GM23248 (cell line): Measurements from ENCODE around the gene LRRC28. TPM values are rescaled to one million over a fixed set of nuclear protein-coding genes. Genes with fewer than 3 reads are reported as not detected.

Experiments used
- DNase-seq: peaks from one replicate; pipeline ENCODE4 v3.0.0-alpha.2; 2015
- H2AFZ ChIP-seq: fragments of 200-600 bp; sonication (generic); 2 replicates; pipeline ENCODE4 v1.6.1; 2016; ENCODE audit warnings: antibody characterized with exemption
- H3F3A ChIP-seq: fragments of 200-600 bp; sonication (generic); 2 replicates; pipeline ENCODE4 v1.6.1; 2016; ENCODE audit warnings: mild to moderate bottlenecking, antibody characterized with exemption, mixed run types; ENCODE audit not compliant: insufficient read depth
- H3K27ac ChIP-seq: fragments of 200-600 bp; sonication (generic); 2 replicates; pipeline ENCODE4 v1.5.1; 2016; ENCODE audit warnings: mild to moderate bottlenecking
- H3K27me3 ChIP-seq: fragments of 200-600 bp; sonication (generic); replicated peaks from 2 replicates; pipeline ENCODE4 v1.6.1; 2016; ENCODE audit warnings: mild to moderate bottlenecking; ENCODE audit not compliant: insufficient read depth
- H3K36me3 ChIP-seq: fragments of 200-600 bp; sonication (generic); 2 replicates; pipeline ENCODE4 v1.6.1; 2016; ENCODE audit warnings: low read depth, mild to moderate bottlenecking
- H3K4me1 ChIP-seq: fragments of 200-600 bp; sonication (generic); 2 replicates; pipeline ENCODE4 v1.6.1; 2016; ENCODE audit warnings: mild to moderate bottlenecking; ENCODE audit not compliant: insufficient read depth
- H3K4me2 ChIP-seq: fragments of 200-600 bp; sonication (generic); one replicate; pipeline ENCODE4 v1.6.1; 2016; ENCODE audit warnings: mild to moderate bottlenecking; ENCODE audit not compliant: unreplicated experiment
- H3K4me3 ChIP-seq: fragments of 200-600 bp; sonication (generic); 2 replicates; pipeline ENCODE4 v1.5.1; 2016; ENCODE audit warnings: mild to moderate bottlenecking
- H3K79me2 ChIP-seq: fragments of 200-600 bp; sonication (generic); 2 replicates; pipeline ENCODE4 v1.6.1; 2016; ENCODE audit warnings: mild to moderate bottlenecking; ENCODE audit not compliant: insufficient read depth
- H3K9ac ChIP-seq: fragments of 200-600 bp; sonication (generic); 2 replicates; pipeline ENCODE4 v1.6.1; 2016; ENCODE audit warnings: mild to moderate bottlenecking
- H3K9me2 ChIP-seq: fragments of 200-600 bp; sonication (generic); 2 replicates; pipeline ENCODE4 v1.6.1; 2016; ENCODE audit warnings: mixed run types, mild to moderate bottlenecking, moderate library complexity; ENCODE audit not compliant: insufficient read depth
- H3K9me3 ChIP-seq: fragments of 200-600 bp; sonication (generic); one replicate; pipeline ENCODE4 v1.6.1; 2017; ENCODE audit warnings: low read depth
- H4K20me1 ChIP-seq: fragments of 200-600 bp; sonication (generic); 2 replicates; pipeline ENCODE4 v1.6.0; 2016; ENCODE audit not compliant: insufficient read depth
- EZH2 ChIP-seq: fragments of 200-600 bp; sonication (generic); IDR thresholded peaks from 2 replicates; pipeline ENCODE4 v1.6.1; 2018; ENCODE audit warnings: antibody characterized with exemption, mild to moderate bottlenecking; ENCODE audit not compliant: insufficient read depth, poor library complexity, severe bottlenecking
- EZH2phosphoT487 ChIP-seq: fragments of 200-600 bp; sonication (generic); IDR thresholded peaks from 2 replicates; pipeline ENCODE4 v1.6.1; 2018; ENCODE audit warnings: antibody characterized with exemption, moderate library complexity, mild to moderate bottlenecking, low read depth; ENCODE audit not compliant: insufficient read depth
- WGBS, 2 experiments: methylation state at CpG; one replicate each; pipeline ENCODE4 v1.1.6; 2015 to 2017; ENCODE audit warnings: low lambda C conversion rate in 2 of 2, low coverage in 1 of 2; ENCODE audit errors: missing lambda C conversion rate in 2 of 2; 5-methylcytosine and 5-hydroxymethylcytosine counted together
- in situ Hi-C: fragments of 300-500 bp; cut with MboI; formaldehyde crosslinking; loops from 2 replicates; pipeline ENCODE4 v1.15.0; 2020
- polyA plus RNA-seq: library from polyadenylated mRNA; unstranded; fragments of >200 nt; fragmentation: Nextera tagmentation; extraction: Ambion mirVana; gene quantifications from 2 replicates; pipeline ENCODE4 v1.2.1, GENCODE V29; 2016
- total RNA-seq: library from RNA; depleted of rRNA; stranded (reverse); fragments of >200 nt; shearing (Covaris generic); gene quantifications from 2 replicates; pipeline ENCODE4 v1.2.3, GENCODE V29; 2014

Gene LRRC28
- total and polyA plus RNA-seq, 2 experiments from 2014 or later = 18.4 to 30.8 TPM

GRCh38 chr15:99407716-99408115 is 156.4 kb downstream of the LRRC28 start:
- Histone ChIP-seq H3K36me3 (no peaks in the 10 kb centered on the region), H3K27ac (peak overlapping the region; percentile 5; the same call in 1 of the 2 replicates), H3K4me1 (peaks cover 19% of the 10 kb centered on the region), H3K9ac (peak overlapping the region; percentile 11; the same call in 1 of the 2 replicates), H3K4me3 (peak overlapping the region; percentile 29; the same call in 1 of the 2 replicates), H3K4me2 (no peak overlapping the region), H2AFZ (peak overlapping the region; percentile 46; the same call in 1 of the 2 replicates), H3K27me3 (no peaks in the 10 kb centered on the region), H4K20me1 (no peaks in the 10 kb centered on the region), H3K79me2 (no peaks in the 10 kb centered on the region), H3F3A (peaks cover 12% of the 10 kb centered on the region), H3K9me2 (no peaks in the 10 kb centered on the region), H3K9me3 (no peaks in the 10 kb centered on the region)
- no peak for TF ChIP-seq EZH2
- TF ChIP-seq EZH2phosphoT487 = no peak
- in situ Hi-C loops = no loop called here
- 53 to 68% methylated on average over 5 of the region's 5 CpGs for WGBS, 2 experiments
- DNase-seq = peak; percentile 22

- H3F3A ChIP-seq = peaks cover 12% of the 10 kb centered on the region
- TF ChIP-seq EZH2phosphoT487 (no peak), EZH2 (no peak)
These were observed 157.2 kb downstream of the LRRC28 start for GRCh38 chr15:99408236-99409096.

DNA sequence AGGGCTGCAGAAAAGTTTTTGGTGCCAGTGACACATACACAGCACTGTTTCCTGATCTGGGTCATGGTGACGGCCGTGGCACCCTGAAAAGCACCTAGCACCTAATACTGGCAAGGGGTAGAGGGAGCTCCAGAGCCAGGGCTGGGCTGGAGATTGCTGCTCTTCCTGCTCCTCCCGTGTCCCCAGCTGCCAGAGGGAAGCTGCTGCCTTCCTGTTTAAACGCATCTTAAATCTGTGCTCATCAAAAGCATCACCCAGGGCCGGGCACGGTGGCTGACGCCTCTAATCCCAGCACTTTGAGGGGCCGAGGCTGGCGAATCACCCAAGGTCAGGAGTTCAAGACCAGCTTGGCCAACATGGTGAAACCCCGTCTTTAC is 157.8 kb downstream of the LRRC28 start:
- in situ Hi-C loops = no loop called here
- 19% methylated on average over 10 of the region's 10 CpGs for WGBS, 2 experiments
- peak overlapping the region; percentile 41 for H2AFZ ChIP-seq
- H3K36me3 ChIP-seq = no peaks in the 10 kb centered on the region
- H3K9me3 ChIP-seq = no peaks in the 10 kb centered on the region
- no peaks in the 10 kb centered on the region for H4K20me1 ChIP-seq
- TF ChIP-seq EZH2 (no peak), EZH2phosphoT487 (no peak)
- H3F3A ChIP-seq = peaks cover 12% of the 10 kb centered on the region
- H3K79me2 ChIP-seq = no peaks in the 10 kb centered on the region
- peaks cover 19% of the 10 kb centered on the region for H3K4me1 ChIP-seq
- H3K4me3 ChIP-seq = no peak overlapping the region
- no peak overlapping the region for H3K9ac ChIP-seq
- H3K27ac ChIP-seq = no peak overlapping the region
- peak overlapping the region; percentile 66 for H3K4me2 ChIP-seq
- H3K27me3 ChIP-seq = no peaks in the 10 kb centered on the region
- no peaks in the 10 kb centered on the region for H3K9me2 ChIP-seq
- peak; percentile 73 for DNase-seq

More at GRCh38 chr15:99408236-99409096, 157.2 kb downstream of the LRRC28 start:
- H4K20me1 ChIP-seq = no peaks in the 10 kb centered on the region
- no peaks in the 10 kb centered on the region for H3K27me3 ChIP-seq
- no peaks in the 10 kb centered on the region for H3K36me3 ChIP-seq
- H3K9ac ChIP-seq = peak overlapping the region; percentile 11; the same call in 1 of the 2 replicates
- no peaks in the 10 kb centered on the region for H3K9me3 ChIP-seq
- H3K79me2 ChIP-seq = no peaks in the 10 kb centered on the region
- in situ Hi-C loops = no loop called here
- H3K4me1 ChIP-seq = peaks cover 19% of the 10 kb centered on the region
- H3K4me2 ChIP-seq = peak overlapping the region; percentile 66
- H3K4me3 ChIP-seq = peak overlapping the region; percentile 29
- peak; percentile 73 for DNase-seq
- H3K27ac ChIP-seq = peak overlapping the region; percentile 5
- no peaks in the 10 kb centered on the region for H3K9me2 ChIP-seq
- WGBS, 2 experiments = 25 to 31% methylated on average over 12 of the region's 12 CpGs
- peak overlapping the region; percentile 46 for H2AFZ ChIP-seq

- Histone ChIP-seq H3K9me2 (no peaks in the 10 kb centered on the region), H4K20me1 (no peaks in the 10 kb centered on the region), H3K4me2 (no peak overlapping the region), H2AFZ (peak overlapping the region; percentile 41; the same call in 1 of the 2 replicates), H3K9me3 (no peaks in the 10 kb centered on the region), H3K36me3 (no peaks in the 10 kb centered on the region), H3F3A (peaks cover 12% of the 10 kb centered on the region), H3K79me2 (no peaks in the 10 kb centered on the region), H3K27me3 (no peaks in the 10 kb centered on the region), H3K4me1 (peaks cover 19% of the 10 kb centered on the region), H3K9ac (no peak overlapping the region), H3K27ac (no peak overlapping the region), H3K4me3 (no peak overlapping the region)
- WGBS, 2 experiments = 96 to 97% methylated on average over 6 of the region's 6 CpGs
- TF ChIP-seq EZH2phosphoT487 (no peak), EZH2 (no peak)
- in situ Hi-C loops = no loop called here
- DNase-seq = no peak
These were observed 158.3 kb downstream of the LRRC28 start for GRCh38 chr15:99409560-99409959.
